ENCODE measurements around the gene GAPT.
"Not testable (repeated sequence)": the region's sequence is repeated elsewhere in the genome, so short reads cannot be mapped to it uniquely, and the experiment has no call there.

Gene GAPT

GRCh38 chr5:58505971-58506640 is 14.9 kb downstream of the GAPT start:
- no peak for DNase-seq

GRCh38 chr5:58507715-58508114 is 16.5 kb downstream of the GAPT start:
- DNase-seq = no peak

GRCh38 chr5:58517198-58517597 is 26.0 kb downstream of the GAPT start:
- no peak for DNase-seq

GRCh38 chr5:58523956-58524355 is 32.7 kb downstream of the GAPT start:
- no peak for DNase-seq

- DNase-seq = no peak
Observed at GRCh38 chr5:58524571-58524970, 33.3 kb downstream of the GAPT start.

- DNase-seq = no peak
Observed at GRCh38 chr5:58530942-58531490, 39.8 kb downstream of the GAPT start.

GRCh38 chr5:58541935-58542334 is 50.7 kb downstream of the GAPT start:
- not testable (repeated sequence) for DNase-seq

- no peak for DNase-seq
Observed at GRCh38 chr5:58542709-58543108, 51.5 kb downstream of the GAPT start.

- no peak for DNase-seq
Observed at GRCh38 chr5:58543723-58544122, 52.5 kb downstream of the GAPT start.

- DNase-seq = no peak
Observed at GRCh38 chr5:58544195-58544594, 53.0 kb downstream of the GAPT start.

- no peak for DNase-seq
Observed at GRCh38 chr5:58544926-58545325, 53.7 kb downstream of the GAPT start.

GRCh38 chr5:58545912-58546311 is 54.7 kb downstream of the GAPT start:
- no peak for DNase-seq
